Measurements from ENCODE around the gene STAT3.

Gene STAT3

DNA sequence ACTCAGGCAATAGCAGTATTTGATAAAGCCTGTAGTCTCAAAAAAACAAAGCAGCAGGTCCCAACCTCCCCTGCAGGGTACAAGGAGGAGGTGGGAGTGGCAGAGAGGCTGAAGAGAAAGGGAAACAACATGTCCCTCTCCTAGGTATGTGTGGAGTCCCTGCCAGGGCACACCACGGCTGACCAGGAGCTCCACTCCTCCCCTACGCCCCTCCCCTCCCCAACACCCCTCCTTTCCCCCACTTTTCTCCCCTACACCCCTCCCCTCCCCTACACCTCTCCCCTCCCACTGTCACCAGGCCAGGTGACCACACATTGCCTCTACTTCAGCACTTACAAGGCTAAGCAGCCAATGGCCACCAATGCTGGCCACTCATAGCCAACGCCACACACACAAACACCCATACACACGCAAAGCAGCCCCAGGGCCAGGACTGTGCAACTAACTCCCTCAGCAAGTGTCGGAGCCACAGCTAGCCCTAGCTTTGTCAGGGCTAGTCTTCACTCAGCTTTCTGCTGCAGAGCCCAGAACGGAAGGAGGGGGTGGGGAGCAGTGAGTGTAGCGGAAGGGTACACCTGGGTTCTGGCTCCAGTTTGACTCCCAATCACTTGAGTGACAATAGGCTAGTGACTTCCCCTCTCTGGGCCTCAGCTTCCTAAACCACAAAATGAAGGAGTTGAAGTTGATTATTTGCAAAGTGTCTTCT, 26.6 kb upstream of the STAT3 start:
- no peaks in the 10 kb centered on the region for H3K36me3 Mint-ChIP-seq (ENCODE audit: low read depth)
- no peaks in the 10 kb centered on the region for H3K9me3 Mint-ChIP-seq
- ATAC-seq (peak; percentile 82), DNase-seq (peak; percentile 47)
- H3K4me3 Mint-ChIP-seq: no peak overlapping the region
- no peak overlapping the region for H3K27ac Mint-ChIP-seq
- peaks cover 20% of the 10 kb centered on the region for H3K4me1 Mint-ChIP-seq
- H3K27me3 Mint-ChIP-seq: peaks cover 2% of the 10 kb centered on the region

DNA sequence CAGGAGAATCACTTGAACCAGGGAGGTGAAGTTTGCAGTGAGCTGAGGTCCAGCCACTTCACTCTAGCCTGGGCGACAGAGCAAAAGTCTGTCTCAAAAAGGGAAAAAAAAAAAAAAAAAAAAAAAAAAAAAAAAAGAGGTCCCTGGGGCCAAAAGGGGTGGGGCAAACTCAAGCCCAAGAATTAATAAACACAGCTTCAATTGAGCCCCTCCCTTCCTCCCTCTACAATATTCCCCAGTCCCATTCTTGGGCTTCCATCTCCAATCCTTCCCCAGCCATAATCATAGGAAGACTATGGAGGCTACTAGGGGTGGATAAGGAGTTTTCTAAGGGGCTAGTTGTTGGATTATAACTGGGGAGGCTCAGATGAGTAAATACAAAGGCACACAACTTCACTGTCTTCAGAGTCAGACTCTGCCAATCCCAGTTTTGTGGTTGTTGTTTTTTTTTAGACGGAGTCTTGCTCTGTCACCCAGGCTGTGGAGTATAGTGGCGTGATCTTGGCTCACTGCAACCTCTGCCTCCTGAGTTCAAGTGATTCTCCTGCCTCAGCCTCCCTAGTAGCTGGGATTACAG, 25.3 kb upstream of the STAT3 start:
- H3K9me3 Mint-ChIP-seq: no peaks in the 10 kb centered on the region
- peaks cover 15% of the 10 kb centered on the region for H3K4me1 Mint-ChIP-seq
- no peak overlapping the region for H3K4me3 Mint-ChIP-seq
- H3K27me3 Mint-ChIP-seq: no peaks in the 10 kb centered on the region
- DNase-seq: no peak
- no peaks in the 10 kb centered on the region for H3K36me3 Mint-ChIP-seq (ENCODE audit: low read depth)
- ATAC-seq: no peak
- H3K27ac Mint-ChIP-seq: no peak overlapping the region

DNA sequence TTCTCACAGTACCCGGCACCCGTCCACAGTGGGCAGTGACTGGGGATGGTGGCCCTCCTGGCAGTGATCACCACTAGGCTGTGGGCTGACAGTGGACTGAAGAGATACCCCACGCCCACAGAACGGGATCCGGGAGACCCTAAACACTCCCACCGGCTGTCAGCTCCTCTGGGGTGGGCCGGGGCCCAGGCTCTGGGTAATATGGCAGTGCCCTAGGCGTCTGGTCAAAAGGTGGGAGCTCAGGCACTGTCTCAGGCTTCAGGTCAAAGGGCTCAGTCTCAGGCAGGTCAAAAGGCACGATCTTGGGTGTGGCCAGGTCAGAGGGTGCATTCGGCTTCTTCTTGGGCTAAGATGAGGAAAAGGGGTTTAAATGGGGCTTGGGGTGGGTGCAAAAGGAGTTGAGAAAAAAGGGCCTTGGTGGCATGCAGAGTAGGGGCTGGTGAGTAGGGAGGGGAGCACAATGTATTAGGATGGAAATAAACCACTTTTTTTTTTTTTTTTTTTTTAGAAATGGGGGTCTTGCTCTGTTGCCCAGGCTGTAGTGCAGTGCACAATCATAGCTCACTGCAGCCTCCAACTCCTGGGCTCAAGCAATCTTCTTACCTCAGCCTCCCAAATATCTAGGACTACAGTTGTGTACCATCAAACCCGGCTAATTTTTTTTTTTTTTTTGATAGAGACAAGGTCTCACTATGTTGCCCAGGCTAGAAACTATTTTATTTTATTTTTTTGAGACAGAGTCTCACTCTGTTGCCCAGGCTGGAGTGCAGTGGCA, 23.9 kb upstream of the STAT3 start:
- Mint-ChIP-seq H3K9me3 (no peaks in the 10 kb centered on the region), H3K27me3 (no peaks in the 10 kb centered on the region), H3K27ac (no peak overlapping the region), H3K36me3 (ENCODE audit: low read depth) (no peaks in the 10 kb centered on the region), H3K4me3 (no peak overlapping the region), H3K4me1 (peaks cover 19% of the 10 kb centered on the region)
- DNase-seq (no peak), ATAC-seq (no peak)

DNA sequence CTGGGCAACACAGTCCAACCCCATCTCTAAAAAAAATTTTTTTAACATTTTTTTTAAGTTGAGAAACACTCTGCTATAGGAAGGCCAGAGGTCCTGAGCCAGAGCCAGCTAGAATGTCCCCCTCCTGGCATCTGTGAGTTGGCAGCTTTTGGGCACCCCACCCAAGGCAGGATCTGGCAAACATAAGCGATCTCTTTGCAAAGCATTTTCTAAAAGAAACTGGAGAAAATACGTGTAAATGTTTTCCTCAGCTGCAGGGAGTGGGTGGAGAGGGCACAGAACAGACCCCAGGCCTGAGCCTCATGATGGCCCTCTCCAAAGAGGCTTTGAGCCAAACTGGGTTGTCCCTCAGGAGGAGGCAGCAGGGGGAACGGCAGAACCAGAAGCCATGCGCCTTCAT, 23.1 kb upstream of the STAT3 start:
- Mint-ChIP-seq H3K9me3 (no peaks in the 10 kb centered on the region), H3K36me3 (ENCODE audit: low read depth) (no peaks in the 10 kb centered on the region), H3K27ac (no peak overlapping the region), H3K27me3 (no peaks in the 10 kb centered on the region), H3K4me3 (no peak overlapping the region), H3K4me1 (peaks cover 22% of the 10 kb centered on the region)
- no peak for ATAC-seq
- DNase-seq: no peak

DNA sequence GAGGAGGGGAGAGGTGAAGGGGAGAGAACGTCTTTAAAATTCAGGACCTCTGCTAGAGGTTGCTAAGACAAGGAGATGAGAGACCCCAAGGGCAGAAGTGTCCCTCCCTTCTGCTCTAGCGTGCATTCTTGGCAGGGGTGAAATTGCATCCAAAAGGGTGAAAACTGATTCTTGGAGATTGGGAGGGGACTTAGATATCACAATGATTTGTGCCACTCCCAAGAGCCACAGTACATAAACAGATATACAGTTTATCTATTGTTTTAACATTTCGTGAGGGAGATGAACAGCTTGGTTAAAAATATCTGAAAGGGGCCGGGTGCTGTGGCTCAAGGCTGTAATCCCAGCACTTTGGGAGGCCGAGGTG, 22.1 kb upstream of the STAT3 start:
- Mint-ChIP-seq H3K4me1 (peaks cover 23% of the 10 kb centered on the region), H3K27ac (no peak overlapping the region), H3K27me3 (no peaks in the 10 kb centered on the region), H3K9me3 (no peaks in the 10 kb centered on the region), H3K36me3 (ENCODE audit: low read depth) (no peaks in the 10 kb centered on the region), H3K4me3 (no peak overlapping the region)
- ATAC-seq: no peak
- no peak for DNase-seq

DNA sequence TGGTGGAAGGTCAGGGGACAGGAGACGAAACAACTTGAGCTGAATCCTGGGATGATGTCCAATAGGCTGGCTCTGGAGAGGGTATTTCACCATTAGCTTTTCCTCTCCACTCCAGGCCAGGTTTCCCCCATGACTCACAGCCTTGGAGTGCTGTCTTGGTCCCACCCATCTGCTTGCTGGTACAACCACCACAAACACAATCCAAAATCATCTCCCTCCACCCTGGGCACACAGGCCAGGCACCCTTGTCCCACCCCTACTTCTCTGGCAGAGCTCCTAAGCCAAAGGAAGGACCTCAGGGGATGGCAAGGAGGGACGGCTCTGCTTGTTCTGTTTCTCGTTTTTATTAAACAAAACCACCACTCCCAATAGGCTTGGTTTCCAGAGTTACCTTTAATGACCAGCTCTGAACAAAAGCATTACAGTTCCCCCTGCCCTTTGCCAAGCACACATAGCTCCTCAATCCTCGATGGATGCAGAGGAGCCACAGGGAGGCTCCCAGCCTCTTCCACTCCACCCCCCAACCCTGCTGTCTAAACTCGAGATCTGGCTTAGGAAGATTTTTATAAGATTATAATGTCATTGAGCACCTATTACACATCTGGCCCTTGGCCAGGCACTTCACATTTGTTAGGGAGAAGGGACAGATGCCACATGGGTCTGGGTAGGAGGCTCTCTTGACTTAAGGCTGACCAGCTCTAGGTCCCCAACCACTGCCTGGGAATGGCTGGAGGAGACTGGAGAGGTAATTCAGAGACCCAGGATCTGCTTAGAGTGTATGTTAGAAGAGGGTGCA, 21.5 kb upstream of the STAT3 start:
- ATAC-seq (no peak), DNase-seq (no peak)
- Mint-ChIP-seq H3K27me3 (no peaks in the 10 kb centered on the region), H3K9me3 (no peaks in the 10 kb centered on the region), H3K4me3 (no peak overlapping the region), H3K36me3 (ENCODE audit: low read depth) (no peaks in the 10 kb centered on the region), H3K27ac (no peak overlapping the region), H3K4me1 (peaks cover 17% of the 10 kb centered on the region)

DNA sequence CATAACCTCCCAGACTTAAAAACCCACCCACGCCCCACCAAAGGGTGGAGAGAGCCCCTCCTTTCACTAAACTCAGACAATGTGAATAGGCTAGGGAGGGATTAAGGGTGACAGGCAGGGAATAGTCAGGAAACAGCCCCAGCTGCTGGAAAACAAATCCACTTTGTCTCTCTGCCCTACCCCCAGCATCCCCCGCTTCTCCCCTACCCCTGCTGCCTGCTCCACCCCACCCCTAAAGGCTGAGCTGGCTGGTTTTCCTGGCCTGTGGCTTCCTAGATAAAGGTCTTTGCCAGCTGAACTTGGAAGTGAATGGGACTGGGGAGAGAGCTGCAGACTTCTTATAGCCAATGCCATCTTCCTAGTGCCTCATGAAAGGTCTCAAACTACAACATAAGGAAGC, 19.8 kb upstream of the STAT3 start:
- no peak for DNase-seq
- Mint-ChIP-seq H3K4me3 (no peak overlapping the region), H3K9me3 (no peaks in the 10 kb centered on the region), H3K4me1 (peaks cover 11% of the 10 kb centered on the region), H3K27me3 (no peaks in the 10 kb centered on the region), H3K36me3 (ENCODE audit: low read depth) (no peaks in the 10 kb centered on the region), H3K27ac (no peak overlapping the region)
- no peak for ATAC-seq

DNA sequence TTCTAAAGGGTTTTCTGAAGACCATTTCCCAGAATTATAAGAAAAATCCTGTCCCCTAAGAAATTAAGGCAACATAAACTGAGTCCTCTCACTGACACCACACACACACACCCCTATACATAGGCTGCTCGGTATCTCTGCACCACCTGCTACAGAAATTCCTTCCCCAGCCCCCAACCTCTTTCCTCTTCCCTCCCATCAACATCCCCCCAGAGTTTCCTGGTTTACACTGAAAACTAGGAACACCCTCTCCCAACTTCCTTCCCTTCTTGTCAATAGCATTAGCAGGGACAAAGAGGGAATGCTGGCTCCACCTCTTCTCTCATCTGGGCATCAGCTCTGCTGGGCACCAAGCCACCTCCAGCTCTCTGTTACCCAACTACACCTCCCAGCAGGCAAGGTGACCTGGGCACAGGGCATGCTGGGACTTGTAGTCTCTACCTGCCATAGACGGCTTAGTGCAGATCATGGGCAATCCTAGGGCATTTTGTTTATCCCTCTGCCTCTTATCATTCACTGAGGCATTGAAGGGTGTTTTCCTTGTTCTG, 19.1 kb upstream of the STAT3 start:
- Mint-ChIP-seq H3K27ac (peak overlapping the region; percentile 21), H3K4me1 (peaks cover 15% of the 10 kb centered on the region), H3K4me3 (no peak overlapping the region), H3K9me3 (no peaks in the 10 kb centered on the region), H3K36me3 (ENCODE audit: low read depth) (no peaks in the 10 kb centered on the region), H3K27me3 (no peaks in the 10 kb centered on the region)
- peak; percentile 51 for DNase-seq
- peak; percentile 81 for ATAC-seq

DNA sequence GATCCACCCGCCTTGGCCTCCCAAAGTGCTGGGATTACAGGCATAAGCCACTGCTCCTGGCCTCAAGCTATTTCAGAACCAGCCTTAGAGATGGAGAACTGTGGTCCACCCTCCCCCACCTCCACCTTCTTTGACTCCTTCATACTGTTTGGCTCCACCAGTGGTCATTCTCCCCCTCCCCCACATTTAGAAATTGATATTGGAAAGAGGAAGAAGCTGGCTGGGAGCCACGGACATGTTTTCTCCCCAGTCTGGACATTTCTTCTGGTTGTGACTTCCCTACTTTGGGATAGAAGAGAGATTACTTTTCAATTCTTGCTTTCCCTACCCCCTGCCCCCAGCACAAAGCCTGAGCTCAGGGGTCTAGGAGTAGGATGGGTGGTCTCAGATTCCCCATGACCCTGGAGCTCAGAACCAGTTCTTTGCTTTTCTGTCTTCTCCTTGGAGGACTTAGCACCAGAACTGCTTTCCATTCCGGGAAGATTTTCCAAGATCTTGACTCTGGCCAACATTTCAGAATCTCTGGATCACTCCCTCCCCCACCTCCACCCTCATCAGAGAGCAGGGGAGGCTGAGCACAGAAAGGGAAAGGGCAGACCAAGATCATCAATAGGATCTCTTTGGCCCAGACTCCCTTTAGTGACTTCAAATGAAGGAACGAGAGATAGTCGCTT, 18.5 kb upstream of the STAT3 start:
- Mint-ChIP-seq H3K4me1 (peaks cover 18% of the 10 kb centered on the region), H3K4me3 (no peak overlapping the region), H3K9me3 (no peaks in the 10 kb centered on the region), H3K27me3 (no peaks in the 10 kb centered on the region), H3K27ac (no peak overlapping the region), H3K36me3 (ENCODE audit: low read depth) (no peaks in the 10 kb centered on the region)
- DNase-seq (no peak), ATAC-seq (no peak)

DNA sequence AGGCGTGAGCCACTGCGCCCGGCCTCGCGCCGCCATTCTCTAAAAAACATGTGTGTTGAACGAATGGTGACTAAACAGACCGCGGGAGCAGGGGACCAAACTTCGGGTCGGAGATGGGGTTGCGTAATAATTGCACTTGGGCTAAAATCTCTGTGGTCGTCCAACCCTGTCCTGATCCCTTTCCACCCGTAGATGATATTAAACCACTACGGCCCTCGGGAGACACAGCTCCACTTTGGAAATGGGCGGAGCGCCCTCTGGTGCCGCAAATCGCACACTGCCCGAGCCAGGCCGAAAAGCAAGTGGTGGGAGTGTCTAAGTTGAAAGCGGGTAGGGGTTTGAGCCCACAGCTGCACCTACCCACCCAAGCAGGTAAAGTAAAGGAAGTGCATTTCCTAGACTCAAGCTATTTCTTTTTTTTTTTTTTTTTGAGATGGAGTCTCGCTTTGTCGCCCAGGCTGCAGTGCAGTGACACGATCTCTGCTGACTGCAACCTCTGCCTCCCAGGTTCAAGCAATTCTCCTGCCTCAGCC, 17.8 kb upstream of the STAT3 start:
- no peak overlapping the region for H3K4me3 Mint-ChIP-seq
- H3K27me3 Mint-ChIP-seq: no peaks in the 10 kb centered on the region
- no peaks in the 10 kb centered on the region for H3K36me3 Mint-ChIP-seq (ENCODE audit: low read depth)
- H3K9me3 Mint-ChIP-seq: no peaks in the 10 kb centered on the region
- peak; percentile 60 for ATAC-seq
- no peak overlapping the region for H3K27ac Mint-ChIP-seq
- peaks cover 21% of the 10 kb centered on the region for H3K4me1 Mint-ChIP-seq
- DNase-seq: peak; percentile 89

DNA sequence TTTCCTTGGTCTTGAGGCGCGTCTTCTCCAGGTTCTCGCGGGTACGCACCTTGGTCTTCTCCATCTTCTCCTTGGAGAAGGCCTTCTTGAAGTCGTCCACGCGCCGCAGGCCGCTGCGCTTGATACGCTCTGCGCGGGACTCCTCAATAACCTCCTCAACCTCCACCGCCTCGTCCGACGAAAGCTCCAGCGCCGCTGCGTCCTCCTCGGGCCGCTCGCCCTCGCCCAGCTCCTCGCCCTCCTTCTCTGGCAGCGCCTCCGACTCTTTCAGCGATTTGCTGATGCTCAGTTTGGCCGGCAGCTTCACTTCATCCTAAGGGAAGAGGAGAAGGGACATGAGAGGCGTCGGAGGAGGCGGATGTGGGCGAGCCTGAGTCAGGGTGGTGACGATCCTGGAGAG, 16.8 kb upstream of the STAT3 start:
- no peak overlapping the region for H3K27ac Mint-ChIP-seq
- peaks cover 28% of the 10 kb centered on the region for H3K4me1 Mint-ChIP-seq
- H3K4me3 Mint-ChIP-seq: no peak overlapping the region
- ATAC-seq (no peak), DNase-seq (no peak)
- no peaks in the 10 kb centered on the region for H3K9me3 Mint-ChIP-seq
- H3K36me3 Mint-ChIP-seq (ENCODE audit: low read depth): no peaks in the 10 kb centered on the region
- H3K27me3 Mint-ChIP-seq: no peaks in the 10 kb centered on the region

DNA sequence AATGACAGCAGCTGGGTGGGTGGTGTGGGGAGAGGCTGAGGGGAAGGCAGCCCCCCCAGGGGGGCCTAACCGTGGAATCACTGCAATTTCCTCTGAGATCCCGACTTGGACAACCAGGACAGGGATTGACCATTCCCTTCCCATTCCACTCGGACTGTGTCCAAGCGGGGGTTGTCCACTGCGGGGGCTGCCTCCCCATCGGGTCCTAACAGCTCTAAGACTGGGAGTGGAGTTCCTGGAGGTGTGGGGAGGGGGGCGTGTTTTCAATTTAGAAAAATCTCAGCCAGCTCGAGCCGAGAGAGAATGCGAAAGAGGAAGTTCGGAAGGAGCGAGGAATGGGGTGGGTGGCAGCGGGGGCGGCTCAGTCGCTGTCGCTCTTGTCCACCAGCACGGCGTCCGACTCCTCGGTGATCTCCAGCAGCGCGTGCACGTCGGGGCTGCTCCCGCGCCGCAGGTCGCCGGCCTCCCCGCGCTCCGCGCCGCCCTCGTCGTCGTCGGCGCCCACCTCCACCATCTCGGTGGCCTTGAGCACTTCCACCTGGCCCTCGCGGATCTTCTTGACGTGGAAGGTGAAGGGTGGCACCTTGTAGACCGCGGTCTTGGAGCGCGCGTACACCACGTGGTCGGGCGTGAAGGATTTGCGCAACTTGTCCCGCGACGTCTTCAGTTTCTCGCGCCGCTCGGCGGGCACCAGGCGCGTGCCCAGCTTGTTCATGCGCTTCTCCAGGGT, 16.2 kb upstream of the STAT3 start:
- DNase-seq: no peak
- Mint-ChIP-seq H3K4me3 (no peak overlapping the region), H3K4me1 (peaks cover 31% of the 10 kb centered on the region), H3K36me3 (ENCODE audit: low read depth) (no peaks in the 10 kb centered on the region), H3K27ac (no peak overlapping the region), H3K9me3 (no peaks in the 10 kb centered on the region), H3K27me3 (no peaks in the 10 kb centered on the region)
- no peak for ATAC-seq

DNA sequence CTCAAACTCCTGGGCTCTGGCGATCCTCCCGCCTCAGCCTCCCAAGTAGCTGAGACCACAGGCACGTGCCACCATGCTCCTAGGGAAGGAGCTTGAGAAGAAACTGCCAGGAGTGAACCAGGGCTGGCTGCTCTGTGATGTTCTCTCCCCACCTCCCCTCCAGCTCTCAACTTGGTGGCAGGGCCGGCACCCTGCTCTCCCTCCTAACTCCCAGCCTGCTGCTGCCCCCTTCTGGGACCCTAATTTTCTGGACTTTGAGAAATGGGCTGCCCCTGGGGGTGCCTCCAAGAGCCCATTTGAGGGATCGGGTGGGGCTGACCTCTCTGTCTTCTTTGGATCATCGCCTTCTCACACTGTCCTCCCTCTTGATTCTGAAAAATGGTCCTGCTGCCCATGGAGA, 14.9 kb upstream of the STAT3 start:
- ATAC-seq (peak; percentile 69), DNase-seq (peak; percentile 76)
- no peak overlapping the region for H3K4me3 Mint-ChIP-seq
- H3K36me3 Mint-ChIP-seq (ENCODE audit: low read depth): no peaks in the 10 kb centered on the region
- H3K27ac Mint-ChIP-seq: no peak overlapping the region
- no peaks in the 10 kb centered on the region for H3K9me3 Mint-ChIP-seq
- peaks cover 31% of the 10 kb centered on the region for H3K4me1 Mint-ChIP-seq
- H3K27me3 Mint-ChIP-seq: no peaks in the 10 kb centered on the region

Data from activated naive CD8-positive, alpha-beta T cell treated with anti-CD3 and anti-CD28 coated beads, Interleukin-2, amount 50 U/mL, for 24 hours (primary cell).